ENCODE results near the gene DRAXIN.

Gene DRAXIN

GRCh38 chr1:11751087-11751486, 59.6 kb downstream of the DRAXIN start:
- H3K27ac ChIP-seq (replicated peaks): no peak overlapping the region
- H3K27me3 ChIP-seq (ENCODE audit: insufficient read depth, poor library complexity, severe bottlenecking): no peaks in the 10 kb centered on the region
- DNase-seq (ENCODE audit: low read depth in 1 of 2, low spot score in 1 of 2): no peak
- H3K4me3 ChIP-seq (replicated peaks; ENCODE audit: insufficient read depth, low read length): no peak overlapping the region
- no peak for TF ChIP-seq REST (IDR thresholded peaks at IDR 0.05; ENCODE audit: insufficient replicate concordance, low read depth)

- TF ChIP-seq REST (IDR thresholded peaks at IDR 0.05; ENCODE audit: insufficient replicate concordance, low read depth) (no peak), POLR2AphosphoS5 (IDR thresholded peaks at IDR 0.05; ENCODE audit: low read depth) (no peak), SPI1 (IDR thresholded peaks at IDR 0.05; ENCODE audit: borderline replicate concordance, low read depth) (no peak), GABPA (IDR thresholded peaks at IDR 0.05; ENCODE audit: low read depth) (no peak), CTCF (IDR thresholded peaks at IDR 0.05; ENCODE audit: insufficient read depth, low read length) (no peak)
- no peaks in the 10 kb centered on the region for H3K27me3 ChIP-seq (ENCODE audit: insufficient read depth, poor library complexity, severe bottlenecking)
- no peak for DNase-seq (ENCODE audit: low read depth in 1 of 2, low spot score in 1 of 2)
- H3K27ac ChIP-seq (replicated peaks): no peak overlapping the region
- H3K4me3 ChIP-seq (replicated peaks; ENCODE audit: insufficient read depth, low read length): no peak overlapping the region
Observed at GRCh38 chr1:11752359-11753088, 61.0 kb downstream of the DRAXIN start.

GRCh38 chr1:11753555-11754208, 62.2 kb downstream of the DRAXIN start:
- TF ChIP-seq GABPA (IDR thresholded peaks at IDR 0.05; ENCODE audit: low read depth) (no peak), SPI1 (IDR thresholded peaks at IDR 0.05; ENCODE audit: borderline replicate concordance, low read depth) (no peak), POLR2AphosphoS5 (IDR thresholded peaks at IDR 0.05; ENCODE audit: low read depth) (no peak), REST (IDR thresholded peaks at IDR 0.05; ENCODE audit: insufficient replicate concordance, low read depth) (no peak), CTCF (IDR thresholded peaks at IDR 0.05; ENCODE audit: insufficient read depth, low read length) (no peak)
- no peaks in the 10 kb centered on the region for H3K27me3 ChIP-seq (ENCODE audit: insufficient read depth, poor library complexity, severe bottlenecking)
- H3K4me3 ChIP-seq (replicated peaks; ENCODE audit: insufficient read depth, low read length): no peak overlapping the region
- no peak for DNase-seq (ENCODE audit: low read depth in 1 of 2, low spot score in 1 of 2)
- no peak overlapping the region for H3K27ac ChIP-seq (replicated peaks)
